ENCODE data around the gene FAT4. TPM values are rescaled to one million over a fixed set of nuclear protein-coding genes. Genes with fewer than 3 reads are reported as not detected.

FAT4 gene
- total and polyA plus RNA-seq, 9 donors = 3.8 to 14.2 (median 10.7) TPM

DNA sequence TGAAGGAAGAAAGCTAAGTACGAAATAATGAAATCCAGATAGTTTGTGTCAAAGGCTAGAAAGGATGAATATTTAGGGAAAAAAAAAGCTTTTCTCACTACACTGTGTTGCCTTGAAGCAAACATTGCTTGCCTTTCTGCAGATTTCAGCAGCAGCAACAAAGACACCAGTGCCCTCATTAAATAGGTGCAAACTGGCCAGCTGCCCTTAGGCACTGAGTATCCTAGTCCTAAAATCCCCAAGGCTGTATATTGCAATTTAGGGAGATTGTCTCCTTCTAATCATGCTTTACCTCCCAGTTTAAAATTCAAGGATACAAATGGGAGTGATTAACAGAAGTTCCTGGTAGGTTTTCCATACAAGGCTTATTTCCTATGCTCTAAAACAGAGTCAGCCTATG, 8.6 kb upstream of the FAT4 start:
- Histone ChIP-seq H3K27me3 (no peaks in the 10 kb centered on the region), H3K4me1 (ENCODE audit: insufficient read depth) (no peaks in the 10 kb centered on the region), H3K9me3 (peaks cover 0 to 3% of the 10 kb centered on the region in 2 donors), H3K36me3 (no peaks in the 10 kb centered on the region), H3K27ac (no peak overlapping the region), H3K4me3 (no peak overlapping the region)
- DNase-seq = no peak
- intact Hi-C loops (cut with DNase I) = no loop called here
- TF ChIP-seq, protein P1, sequence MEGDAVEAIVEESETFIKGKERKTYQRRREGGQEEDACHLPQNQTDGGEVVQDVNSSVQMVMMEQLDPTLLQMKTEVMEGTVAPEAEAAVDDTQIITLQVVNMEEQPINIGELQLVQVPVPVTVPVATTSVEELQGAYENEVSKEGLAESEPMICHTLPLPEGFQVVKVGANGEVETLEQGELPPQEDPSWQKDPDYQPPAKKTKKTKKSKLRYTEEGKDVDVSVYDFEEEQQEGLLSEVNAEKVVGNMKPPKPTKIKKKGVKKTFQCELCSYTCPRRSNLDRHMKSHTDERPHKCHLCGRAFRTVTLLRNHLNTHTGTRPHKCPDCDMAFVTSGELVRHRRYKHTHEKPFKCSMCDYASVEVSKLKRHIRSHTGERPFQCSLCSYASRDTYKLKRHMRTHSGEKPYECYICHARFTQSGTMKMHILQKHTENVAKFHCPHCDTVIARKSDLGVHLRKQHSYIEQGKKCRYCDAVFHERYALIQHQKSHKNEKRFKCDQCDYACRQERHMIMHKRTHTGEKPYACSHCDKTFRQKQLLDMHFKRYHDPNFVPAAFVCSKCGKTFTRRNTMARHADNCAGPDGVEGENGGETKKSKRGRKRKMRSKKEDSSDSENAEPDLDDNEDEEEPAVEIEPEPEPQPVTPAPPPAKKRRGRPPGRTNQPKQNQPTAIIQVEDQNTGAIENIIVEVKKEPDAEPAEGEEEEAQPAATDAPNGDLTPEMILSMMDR (IDR thresholded peaks at IDR 0.05) = no peak
- WGBS, 3 donors = 69 to 85% (median 78%) methylated on average over 1 of the region's 1 CpG

DNA sequence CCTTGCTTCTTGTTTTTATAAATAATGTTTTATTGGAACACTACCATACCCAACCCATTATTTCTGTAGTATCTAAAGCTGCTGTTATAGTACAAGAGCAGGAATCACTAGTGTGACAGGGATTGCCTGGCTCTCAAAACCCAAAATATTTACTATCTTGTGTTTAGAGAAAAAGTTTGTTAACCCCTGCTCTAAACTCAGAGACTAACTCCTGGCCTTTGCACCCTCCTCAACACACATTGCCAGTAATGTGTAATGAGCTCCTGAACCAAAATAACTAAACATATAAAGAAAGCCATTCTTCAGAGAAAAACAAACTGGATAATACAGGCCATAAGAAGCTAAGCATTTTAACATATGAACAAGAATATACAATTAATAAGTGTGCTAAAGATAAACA, 8.2 kb upstream of the FAT4 start:
- Histone ChIP-seq H3K9me3 (peaks cover 0 to 3% of the 10 kb centered on the region in 2 donors), H3K4me1 (ENCODE audit: insufficient read depth) (no peaks in the 10 kb centered on the region), H3K27me3 (no peaks in the 10 kb centered on the region), H3K27ac (no peak overlapping the region), H3K4me3 (no peak overlapping the region), H3K36me3 (no peaks in the 10 kb centered on the region)
- DNase-seq = no peak
- intact Hi-C loops (cut with DNase I) = no loop called here
- TF ChIP-seq, protein P1 (IDR thresholded peaks at IDR 0.05) = no peak
- no peak for TF ChIP-seq EP300 (IDR thresholded peaks at IDR 0.05)

DNA sequence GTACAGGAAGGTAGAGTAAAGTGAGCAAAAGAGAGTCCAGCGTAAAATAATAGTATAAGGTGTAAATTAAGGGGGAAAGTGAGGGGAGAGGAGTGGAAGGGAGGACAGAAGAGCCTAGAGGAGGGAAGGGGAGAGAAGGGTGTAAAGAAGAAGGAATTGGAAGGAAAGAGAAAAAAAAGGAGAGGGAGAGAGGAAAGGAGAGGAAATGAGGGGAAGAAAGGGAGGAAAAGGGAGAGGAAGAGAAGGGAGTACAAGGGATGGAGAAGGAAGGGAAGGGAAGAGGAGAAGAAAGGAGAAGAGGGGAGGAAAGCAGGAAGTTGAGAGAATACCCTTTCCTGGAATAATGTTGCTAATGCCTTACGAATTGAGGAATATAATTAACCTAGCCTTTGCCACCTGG, 3.3 kb upstream of the FAT4 start:
- no peak for DNase-seq
- H3K36me3 ChIP-seq = no peaks in the 10 kb centered on the region
- 76 to 83% (median 81%) methylated on average over 2 of the region's 2 CpGs for WGBS, 3 donors
- peaks cover 0 to 3% of the 10 kb centered on the region in 2 donors for H3K9me3 ChIP-seq
- H3K4me1 ChIP-seq (ENCODE audit: insufficient read depth) = peaks cover 3% of the 10 kb centered on the region
- no peak overlapping the region for H3K27ac ChIP-seq
- no peaks in the 10 kb centered on the region for H3K27me3 ChIP-seq
- no peak overlapping the region for H3K4me3 ChIP-seq
- intact Hi-C loops (cut with DNase I) = loop anchor here in 2 of 4 donors (5.0 to 10.0 kb wide), 2 partner anchors 436 to 443 kb away; no protein-coding TSS in a partner anchor
- TF ChIP-seq POLR2A (IDR thresholded peaks at IDR 0.05) = no peak

DNA sequence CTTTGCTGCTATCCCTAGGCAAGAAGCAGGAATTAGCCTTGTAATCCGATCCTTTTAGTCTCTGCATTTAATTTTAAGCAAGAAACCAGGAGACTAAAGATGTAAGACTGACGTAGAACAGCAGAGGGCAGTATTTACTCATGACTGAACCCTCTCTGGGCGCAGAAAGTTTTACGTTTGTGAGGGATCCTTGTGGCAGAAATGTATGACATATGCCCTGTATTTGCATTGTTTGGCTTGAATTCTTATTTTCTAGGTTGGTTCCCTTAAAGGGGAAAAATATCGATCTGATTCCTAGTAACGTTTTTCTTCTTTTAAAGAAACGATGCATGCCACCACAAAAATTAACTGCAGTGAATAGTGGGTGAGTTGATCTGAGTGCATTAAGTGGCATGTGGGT, 1.3 kb upstream of the FAT4 start:
- Histone ChIP-seq H3K27me3 (no peaks in the 10 kb centered on the region), H3K4me3 (no peak overlapping the region), H3K27ac (no peak overlapping the region), H3K36me3 (no peaks in the 10 kb centered on the region), H3K4me1 (ENCODE audit: insufficient read depth) (peaks cover 7% of the 10 kb centered on the region), H3K9me3 (peaks cover 0 to 3% of the 10 kb centered on the region in 2 donors)
- peak in 2 of 5 donors; percentile 8 to 44 for DNase-seq
- intact Hi-C loops (cut with DNase I) = loop anchor here in 2 of 4 donors (5.0 to 10.0 kb wide), 2 partner anchors 434 to 441 kb away; no protein-coding TSS in a partner anchor
- 3 to 4% (median 4%) methylated on average over 7 of the region's 7 CpGs for WGBS, 3 donors
- TF ChIP-seq, protein P1 (IDR thresholded peaks at IDR 0.05) = peak; percentile 69 to 90 (median 80)
- TF ChIP-seq POLR2A (IDR thresholded peaks at IDR 0.05) = no peak

DNA sequence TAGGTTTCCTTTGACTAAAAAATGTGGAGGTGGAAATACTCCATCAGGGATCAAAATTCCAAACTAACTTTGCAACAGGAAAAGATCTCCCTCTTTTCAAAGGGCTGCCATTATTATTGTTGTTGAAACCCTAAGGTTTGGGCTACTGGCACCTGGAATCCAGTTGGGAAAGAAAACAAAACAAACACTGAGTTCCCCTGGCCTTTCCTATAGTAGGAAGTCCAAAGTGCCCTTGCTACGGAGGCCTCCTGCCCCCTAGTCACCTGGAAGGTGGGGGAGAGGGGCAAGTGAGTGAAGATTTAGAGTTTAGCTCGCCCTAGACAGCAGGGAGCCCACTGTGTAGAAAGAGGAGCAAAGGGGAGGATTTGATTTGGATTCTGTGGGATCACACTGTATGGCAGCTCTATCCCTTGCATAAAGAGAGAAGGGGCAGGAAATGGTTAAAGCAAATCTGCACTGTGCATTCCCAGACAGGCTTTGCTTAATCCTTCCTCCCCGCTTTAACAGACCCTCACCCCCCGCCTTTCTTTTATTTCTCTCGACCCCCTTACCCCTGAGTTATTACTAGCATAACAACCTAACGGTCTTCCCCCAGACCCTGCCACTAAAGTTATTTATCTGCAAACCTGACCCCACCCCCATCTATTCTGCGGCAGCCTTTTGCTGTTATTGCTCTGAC, 627 bp upstream of the FAT4 start:
- intact Hi-C loops (cut with DNase I) = loop anchor here in 2 of 4 donors (5.0 to 10.0 kb wide), 2 partner anchors 433 to 441 kb away; no protein-coding TSS in a partner anchor
- Histone ChIP-seq H3K4me3 (peak overlapping the region; percentile 76), H3K27me3 (no peaks in the 10 kb centered on the region), H3K27ac (peak overlapping the region in 1 of 2 donors; percentile 45), H3K9me3 (peaks cover 0 to 3% of the 10 kb centered on the region in 2 donors), H3K4me1 (ENCODE audit: insufficient read depth) (peaks cover 9% of the 10 kb centered on the region), H3K36me3 (no peaks in the 10 kb centered on the region)
- 9 to 11% (median 10%) methylated on average over 7 of the region's 7 CpGs for WGBS, 3 donors
- no peak for DNase-seq
- TF ChIP-seq EP300 (IDR thresholded peaks at IDR 0.05) (no peak), POLR2A (IDR thresholded peaks at IDR 0.05) (no peak)
- TF ChIP-seq, protein P1 (IDR thresholded peaks at IDR 0.05) = no peak
